Liver (tissue), 3 donors: Measurements from ENCODE around the gene TWSG1.

Source experiments
- CTCF ChIP-seq: fragments of 150-350 bp; IDR thresholded peaks from 2 replicates; pipeline ENCODE4 v1.5.1; 2017; ENCODE audit warnings: improper control_type of control experiment, low read depth, low read length; ENCODE audit not compliant: missing input control
- GABPA ChIP-seq, 2 donors: IDR thresholded peaks in 1 of 2; conservative IDR thresholded peaks in 1 of 2; 2 replicates each; pipeline ENCODE4 v1.6.1; 2016; ENCODE audit warnings: antibody characterized with exemption in 2 of 2, mild to moderate bottlenecking in 1 of 2, moderate library complexity in 1 of 2
- MAX ChIP-seq: IDR thresholded peaks from 2 replicates; pipeline ENCODE4 v1.6.1; 2016; ENCODE audit warnings: antibody characterized with exemption
- SP1 ChIP-seq: IDR thresholded peaks from 2 replicates; pipeline ENCODE4 v1.6.1; 2018; ENCODE audit warnings: antibody characterized with exemption, mild to moderate bottlenecking
- TAF1 ChIP-seq: conservative IDR thresholded peaks from 2 replicates; pipeline ENCODE4 v1.6.1; 2016; ENCODE audit warnings: antibody characterized with exemption, mild to moderate bottlenecking
- YY1 ChIP-seq: IDR thresholded peaks from 2 replicates; pipeline ENCODE4 v1.6.1; 2016; ENCODE audit warnings: antibody characterized with exemption, mild to moderate bottlenecking
- TF ChIP-seq, protein P1 (sequence below): IDR thresholded peaks from 2 replicates; pipeline ENCODE4 v1.6.1; 2016; ENCODE audit warnings: antibody characterized with exemption, mild to moderate bottlenecking
- TF ChIP-seq, protein P2 (sequence below): IDR thresholded peaks from 2 replicates; pipeline ENCODE4 v1.6.1; 2016; ENCODE audit warnings: antibody characterized with exemption
- donor health status: healthy.
- donor health status: healthy.

- TF ChIP-seq MAX (no peak), CTCF (no peak), TAF1 (no peak), SP1 (no peak), GABPA (IDR thresholded peaks at IDR 0.05 in 1 of 2, conservative IDR thresholded peaks at IDR 0.05 in 1 of 2) (no peak), YY1 (no peak)
- TF ChIP-seq, protein P1, sequence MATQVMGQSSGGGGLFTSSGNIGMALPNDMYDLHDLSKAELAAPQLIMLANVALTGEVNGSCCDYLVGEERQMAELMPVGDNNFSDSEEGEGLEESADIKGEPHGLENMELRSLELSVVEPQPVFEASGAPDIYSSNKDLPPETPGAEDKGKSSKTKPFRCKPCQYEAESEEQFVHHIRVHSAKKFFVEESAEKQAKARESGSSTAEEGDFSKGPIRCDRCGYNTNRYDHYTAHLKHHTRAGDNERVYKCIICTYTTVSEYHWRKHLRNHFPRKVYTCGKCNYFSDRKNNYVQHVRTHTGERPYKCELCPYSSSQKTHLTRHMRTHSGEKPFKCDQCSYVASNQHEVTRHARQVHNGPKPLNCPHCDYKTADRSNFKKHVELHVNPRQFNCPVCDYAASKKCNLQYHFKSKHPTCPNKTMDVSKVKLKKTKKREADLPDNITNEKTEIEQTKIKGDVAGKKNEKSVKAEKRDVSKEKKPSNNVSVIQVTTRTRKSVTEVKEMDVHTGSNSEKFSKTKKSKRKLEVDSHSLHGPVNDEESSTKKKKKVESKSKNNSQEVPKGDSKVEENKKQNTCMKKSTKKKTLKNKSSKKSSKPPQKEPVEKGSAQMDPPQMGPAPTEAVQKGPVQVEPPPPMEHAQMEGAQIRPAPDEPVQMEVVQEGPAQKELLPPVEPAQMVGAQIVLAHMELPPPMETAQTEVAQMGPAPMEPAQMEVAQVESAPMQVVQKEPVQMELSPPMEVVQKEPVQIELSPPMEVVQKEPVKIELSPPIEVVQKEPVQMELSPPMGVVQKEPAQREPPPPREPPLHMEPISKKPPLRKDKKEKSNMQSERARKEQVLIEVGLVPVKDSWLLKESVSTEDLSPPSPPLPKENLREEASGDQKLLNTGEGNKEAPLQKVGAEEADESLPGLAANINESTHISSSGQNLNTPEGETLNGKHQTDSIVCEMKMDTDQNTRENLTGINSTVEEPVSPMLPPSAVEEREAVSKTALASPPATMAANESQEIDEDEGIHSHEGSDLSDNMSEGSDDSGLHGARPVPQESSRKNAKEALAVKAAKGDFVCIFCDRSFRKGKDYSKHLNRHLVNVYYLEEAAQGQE, result no peak
- TF ChIP-seq, protein P2, sequence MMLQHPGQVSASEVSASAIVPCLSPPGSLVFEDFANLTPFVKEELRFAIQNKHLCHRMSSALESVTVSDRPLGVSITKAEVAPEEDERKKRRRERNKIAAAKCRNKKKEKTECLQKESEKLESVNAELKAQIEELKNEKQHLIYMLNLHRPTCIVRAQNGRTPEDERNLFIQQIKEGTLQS, result no peak
Observed at GRCh38 chr18:9285604-9286003, 49.0 kb upstream of the TWSG1 start.
